K562 (cell line): ENCODE data around the gene SHC1. TPM values are rescaled to one million over a fixed set of nuclear protein-coding genes. Genes with fewer than 3 reads are reported as not detected.

Experiments used
- PML ChIP-seq: IDR thresholded peaks from 2 replicates; pipeline ENCODE4 v1.6.1; 2012; ENCODE audit warnings: low read length, inconsistent platforms
- VEZF1 ChIP-seq: fragments of 200-800 bp; sonication (Bioruptor generic); IDR thresholded peaks from 2 replicates; pipeline ENCODE4 v1.6.1; 2017; ENCODE audit warnings: missing genetic modification characterization, missing compliant biosample characterization
- polyA plus RNA-seq, 8 experiments: library from polyadenylated mRNA; depleted of rRNA in 4 of 8; stranded (reverse) in 5 of 8; unstranded in 3 of 8; fragments of >200 nt; fragmentation: Nextera tagmentation in 2 of 8; fragmentation: Illumina TruSeq in 1 of 8; extraction: Ambion mirVana in 2 of 8; extraction: Trizol in 1 of 8; gene quantifications; 2 replicates each; pipeline versions ENCODE4 v1.2.1 to v1.2.3, GENCODE V29; 2011 to 2014; ENCODE audit warnings: inconsistent platforms in 1 of 8, missing spikeins in 1 of 8
- total RNA-seq, 7 experiments: library from RNA; depleted of rRNA in 6 of 7; stranded (reverse); fragments of >200 nt in 6 of 7; fragmentation: Illumina TruSeq in 2 of 7; extraction: Trizol in 2 of 7; gene quantifications; 2 replicates each; pipeline versions ENCODE4 v1.2.1 to v1.2.3, GENCODE V29; 2011 to 2021; ENCODE audit warnings: low replicate concordance in 1 of 7
- TF ChIP-seq, protein P1 (sequence below): sonication (generic); formaldehyde crosslinking; IDR thresholded peaks from 2 replicates; pipeline ENCODE4 v1.8.1; 2023; ENCODE audit warnings: mild to moderate bottlenecking, missing genetic modification reagents
- TF ChIP-seq, protein P2 (sequence below): sonication (generic); formaldehyde crosslinking; IDR thresholded peaks from 2 replicates; pipeline ENCODE4 v1.8.1; 2023; ENCODE audit warnings: mild to moderate bottlenecking, missing genetic modification reagents, moderate library complexity

SHC1 gene
- total and polyA plus RNA-seq, 9 of the 15 experiments (the other 6 are each of a cell fraction or from before 2014, with no cell fraction given): 4.1 to 113 (median 51.9) TPM

DNA sequence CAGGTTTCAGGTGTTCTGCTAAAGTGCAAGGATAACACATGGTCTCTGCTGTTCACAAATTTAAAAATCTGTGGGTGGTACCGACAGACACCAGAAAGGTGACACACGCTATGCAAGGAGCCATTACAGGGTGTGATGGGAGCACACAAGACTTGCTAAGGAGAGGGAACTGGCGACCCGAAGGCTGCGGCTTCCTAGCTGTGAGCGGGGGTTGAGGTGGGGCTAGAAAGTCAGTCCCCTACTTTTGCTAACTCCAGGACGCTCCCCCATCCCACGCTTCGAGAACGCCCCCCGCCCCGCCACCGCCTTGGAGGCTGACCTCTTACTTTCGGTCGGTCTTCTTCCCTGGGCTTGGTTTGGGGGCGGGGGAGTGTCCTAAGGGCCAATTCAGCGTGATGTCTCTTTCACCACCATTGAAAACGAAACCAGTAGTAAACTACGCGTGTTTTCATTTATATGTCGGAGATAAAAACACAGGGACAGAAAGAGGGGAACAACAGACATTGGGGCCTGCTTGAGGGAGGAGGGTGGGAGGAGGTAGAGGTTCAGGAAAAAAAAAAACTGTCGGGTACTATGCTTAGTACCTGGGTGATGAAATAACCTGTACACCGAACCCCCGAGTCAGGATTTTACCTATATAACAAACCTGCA lies 5.0 kb upstream of the SHC1 start (continued):
- TF ChIP-seq, protein P1, sequence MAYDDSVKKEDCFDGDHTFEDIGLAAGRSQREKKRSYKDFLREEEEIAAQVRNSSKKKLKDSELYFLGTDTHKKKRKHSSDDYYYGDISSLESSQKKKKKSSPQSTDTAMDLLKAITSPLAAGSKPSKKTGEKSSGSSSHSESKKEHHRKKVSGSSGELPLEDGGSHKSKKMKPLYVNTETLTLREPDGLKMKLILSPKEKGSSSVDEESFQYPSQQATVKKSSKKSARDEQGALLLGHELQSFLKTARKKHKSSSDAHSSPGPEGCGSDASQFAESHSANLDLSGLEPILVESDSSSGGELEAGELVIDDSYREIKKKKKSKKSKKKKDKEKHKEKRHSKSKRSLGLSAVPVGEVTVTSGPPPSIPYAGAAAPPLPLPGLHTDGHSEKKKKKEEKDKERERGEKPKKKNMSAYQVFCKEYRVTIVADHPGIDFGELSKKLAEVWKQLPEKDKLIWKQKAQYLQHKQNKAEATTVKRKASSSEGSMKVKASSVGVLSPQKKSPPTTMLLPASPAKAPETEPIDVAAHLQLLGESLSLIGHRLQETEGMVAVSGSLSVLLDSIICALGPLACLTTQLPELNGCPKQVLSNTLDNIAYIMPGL (CRISPR knock-in tag): 0 out of 2 replicates have a peak, but pooled peaks have one; percentile 9
- TF ChIP-seq, protein P2, sequence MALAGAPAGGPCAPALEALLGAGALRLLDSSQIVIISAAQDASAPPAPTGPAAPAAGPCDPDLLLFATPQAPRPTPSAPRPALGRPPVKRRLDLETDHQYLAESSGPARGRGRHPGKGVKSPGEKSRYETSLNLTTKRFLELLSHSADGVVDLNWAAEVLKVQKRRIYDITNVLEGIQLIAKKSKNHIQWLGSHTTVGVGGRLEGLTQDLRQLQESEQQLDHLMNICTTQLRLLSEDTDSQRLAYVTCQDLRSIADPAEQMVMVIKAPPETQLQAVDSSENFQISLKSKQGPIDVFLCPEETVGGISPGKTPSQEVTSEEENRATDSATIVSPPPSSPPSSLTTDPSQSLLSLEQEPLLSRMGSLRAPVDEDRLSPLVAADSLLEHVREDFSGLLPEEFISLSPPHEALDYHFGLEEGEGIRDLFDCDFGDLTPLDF: 0 out of 2 replicates have a peak, but pooled peaks have one; percentile 23
- TF ChIP-seq VEZF1 (CRISPR knock-in tag): peak; percentile 69
- peak; percentile 6; the same call in 1 of the 2 replicates for TF ChIP-seq PML
